GM21576 (cell line): ENCODE measurements around the gene RSBN1L.
"Not testable (repeated sequence)": the region's sequence is repeated elsewhere in the genome, so short reads cannot be mapped to it uniquely, and the experiment has no call there.

Experiments used
- ATAC-seq: cut with Tn5 transposase; IDR thresholded peaks from one replicate; pipeline ENCODE4 v1.9.1; 2021; ENCODE audit warnings: mild to moderate bottlenecking, moderate library complexity; ENCODE audit not compliant: unreplicated experiment

RSBN1L gene

DNA sequence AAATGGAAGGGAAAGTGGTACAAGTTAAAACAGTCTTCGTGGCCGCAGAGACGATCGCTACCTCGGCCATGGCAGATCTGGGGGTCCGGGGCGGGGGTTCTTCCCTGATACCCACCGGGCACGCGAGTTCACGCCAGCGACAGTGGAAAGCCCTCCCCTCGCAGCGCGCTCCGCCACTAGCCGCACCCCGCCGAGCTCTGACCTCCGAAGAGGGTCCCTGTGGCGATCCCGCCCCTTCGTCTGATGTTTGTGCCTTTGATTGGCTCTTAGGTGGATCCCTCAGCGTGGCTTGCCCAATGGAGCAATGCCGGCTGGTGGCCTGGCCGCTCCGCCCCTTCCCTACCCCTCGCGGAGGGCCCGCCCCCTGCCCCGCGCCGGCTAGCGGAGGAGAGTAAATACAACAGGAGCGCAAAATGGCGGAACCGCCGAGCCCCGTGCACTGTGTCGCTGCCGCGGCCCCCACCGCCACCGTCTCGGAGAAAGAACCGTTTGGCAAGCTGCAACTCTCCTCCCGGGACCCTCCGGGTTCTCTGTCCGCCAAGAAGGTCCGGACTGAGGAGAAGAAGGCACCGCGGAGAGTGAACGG is at the start of gene RSBN1L:
RSBN1L (plus strand) TSS at position 403 of the 586 bp plus-strand sequence; CDS start at position 414, 11 bp downstream.
- peak; percentile 94 for ATAC-seq

DNA sequence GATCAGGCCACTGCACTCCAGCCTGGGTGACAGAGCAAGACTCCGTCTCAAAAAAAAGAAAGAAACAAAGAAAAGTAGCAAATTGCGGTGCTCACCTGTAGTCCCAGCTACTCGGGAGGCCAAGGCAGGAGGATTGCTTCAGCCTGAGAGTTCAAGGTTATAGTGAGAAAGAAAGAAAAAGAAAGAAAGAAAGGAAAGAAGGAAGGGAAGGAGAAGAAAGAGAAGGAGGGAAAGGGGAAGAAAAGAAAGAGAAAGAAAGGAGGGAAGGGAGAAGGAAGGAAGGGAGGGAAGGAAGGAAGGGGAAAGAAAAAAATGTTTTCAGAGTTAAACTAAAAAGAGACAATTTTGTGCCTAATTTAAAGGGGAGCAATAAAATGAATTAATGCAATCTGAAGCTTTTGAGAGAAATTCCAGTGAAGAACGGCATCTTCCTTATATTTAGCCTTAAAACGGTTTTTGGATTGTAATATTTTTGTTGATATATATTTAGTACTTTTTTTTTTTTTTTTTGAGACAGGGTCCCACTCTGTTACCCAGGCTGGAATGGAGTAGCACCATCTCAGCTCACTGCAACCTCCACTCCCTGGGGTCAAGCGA is 47.4 kb upstream of the RSBN1L start:
- ATAC-seq, result no peak

- no peak for ATAC-seq
These were observed 46.4 kb upstream of the RSBN1L start for GRCh38 chr7:77649716-77650349.

DNA sequence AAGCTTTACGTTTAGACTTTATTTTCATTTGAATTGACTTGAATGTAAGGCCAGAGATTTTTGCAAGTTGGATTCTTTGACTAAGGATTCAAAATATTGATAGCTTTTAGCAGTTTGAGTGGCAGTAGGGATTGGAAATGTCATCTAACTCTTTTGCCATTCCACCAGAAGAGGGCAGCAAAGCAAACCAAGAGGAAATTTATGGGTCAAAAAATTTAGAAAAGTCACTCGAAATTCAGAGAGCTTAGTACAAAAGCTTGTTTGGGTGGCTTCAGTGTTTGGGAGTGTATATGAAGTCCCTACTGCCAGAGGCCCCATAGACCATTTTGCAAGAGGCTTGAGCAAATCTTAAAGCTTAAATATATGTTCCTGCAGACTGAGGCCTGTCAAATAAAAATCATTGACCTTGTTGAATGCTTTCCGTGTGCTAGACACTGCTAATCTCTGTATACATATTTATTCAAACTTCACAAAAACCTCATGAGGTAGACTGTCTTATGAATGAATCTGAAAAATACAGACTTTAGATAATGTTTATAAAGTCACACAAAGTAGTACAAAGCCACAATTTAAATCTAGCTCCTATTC is 44.6 kb upstream of the RSBN1L start:
- no peak for ATAC-seq

DNA sequence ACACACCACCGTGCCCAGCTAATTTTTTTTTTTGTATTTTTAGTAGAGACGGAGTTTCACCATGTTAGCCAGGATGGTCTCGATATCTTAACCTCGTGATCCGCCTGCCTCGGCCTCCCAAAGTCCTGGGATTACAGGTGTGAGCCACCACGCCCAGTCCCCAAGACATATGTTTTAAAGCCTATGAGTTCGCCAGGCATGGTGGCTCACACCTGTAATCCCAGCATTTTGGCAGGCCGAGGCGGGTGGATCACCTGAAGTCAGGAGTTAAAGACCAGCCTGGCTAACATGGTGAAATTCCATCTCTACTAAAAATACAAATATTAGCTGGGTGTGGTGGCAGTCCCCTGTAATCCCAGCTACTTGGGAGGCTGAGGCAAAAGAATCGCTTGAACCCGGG is 43.4 kb upstream of the RSBN1L start:
- not testable (repeated sequence) for ATAC-seq

GRCh38 chr7:77653572-77653971 is 42.7 kb upstream of the RSBN1L start:
- ATAC-seq, result no peak

GRCh38 chr7:77655356-77655755 is 40.9 kb upstream of the RSBN1L start:
- ATAC-seq, result no peak

DNA sequence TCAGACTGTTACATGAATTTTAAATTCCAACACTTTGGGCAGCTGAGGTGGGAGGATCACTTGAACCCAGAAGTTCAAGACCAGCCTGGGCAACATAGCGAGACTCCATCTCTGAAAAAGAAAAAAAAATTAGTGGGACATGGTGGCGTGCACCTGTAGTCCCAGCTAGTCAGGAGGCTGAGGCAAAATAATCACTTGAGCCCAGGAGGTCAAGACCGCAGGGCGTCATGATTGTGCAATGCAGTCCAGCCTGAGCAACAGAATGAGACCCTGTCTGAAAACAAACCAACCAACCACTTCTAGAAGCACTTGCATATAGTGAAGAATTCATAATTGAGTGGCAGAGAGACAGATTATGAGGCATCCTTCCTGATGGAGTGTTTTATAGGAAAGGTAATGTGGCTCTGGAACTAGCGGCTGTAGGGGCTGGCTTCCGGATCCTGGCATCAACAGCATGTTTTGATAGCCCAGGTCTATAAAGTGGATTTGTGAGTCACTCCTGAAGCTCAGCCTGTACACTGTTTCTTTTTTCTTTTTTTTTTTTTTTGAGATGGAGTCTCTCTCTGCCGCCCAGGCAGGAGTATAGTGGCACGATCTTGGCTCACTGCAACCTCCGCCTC is 40.3 kb upstream of the RSBN1L start:
- ATAC-seq, result no peak

DNA sequence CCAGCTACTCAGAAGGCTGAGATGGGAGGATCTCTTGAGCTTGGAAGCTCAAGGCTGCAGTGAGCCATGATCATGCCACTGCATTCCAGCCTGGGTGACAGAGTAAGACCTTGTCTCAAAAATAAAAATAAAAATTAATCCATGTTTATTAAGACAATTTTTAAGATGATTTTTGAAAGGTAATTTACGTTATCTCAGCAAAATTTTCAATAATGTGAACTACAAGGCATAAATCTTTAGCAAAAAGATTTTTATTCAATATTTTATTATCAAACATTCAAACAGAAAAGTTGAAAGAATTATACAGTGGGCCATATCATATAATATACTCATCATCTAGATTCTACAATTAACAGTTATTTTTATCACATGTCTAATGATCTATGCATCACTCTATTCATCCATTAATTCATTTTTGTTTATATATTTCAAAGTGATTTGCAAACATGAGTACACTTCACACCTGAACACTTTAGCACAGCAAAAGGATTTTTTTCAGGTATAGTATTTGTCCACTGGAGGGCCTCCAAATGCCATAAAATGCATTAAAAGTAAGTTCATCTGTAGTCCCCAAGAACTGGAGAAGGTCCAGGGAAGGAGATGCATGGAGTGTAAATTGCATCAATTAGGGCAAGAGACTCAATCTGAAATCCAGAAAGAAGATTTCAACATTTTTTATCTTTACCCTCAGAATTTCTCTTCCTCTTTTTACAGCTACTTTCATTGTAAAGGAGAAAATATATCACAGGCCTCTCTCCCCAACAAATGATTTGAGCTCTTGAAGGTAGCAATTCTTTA is 38.6 kb upstream of the RSBN1L start:
- no peak for ATAC-seq

- ATAC-seq, result no peak
These were observed 37.3 kb upstream of the RSBN1L start for GRCh38 chr7:77658928-77659327.

- no peak for ATAC-seq
These were observed 34.4 kb upstream of the RSBN1L start for GRCh38 chr7:77661816-77662215.

DNA sequence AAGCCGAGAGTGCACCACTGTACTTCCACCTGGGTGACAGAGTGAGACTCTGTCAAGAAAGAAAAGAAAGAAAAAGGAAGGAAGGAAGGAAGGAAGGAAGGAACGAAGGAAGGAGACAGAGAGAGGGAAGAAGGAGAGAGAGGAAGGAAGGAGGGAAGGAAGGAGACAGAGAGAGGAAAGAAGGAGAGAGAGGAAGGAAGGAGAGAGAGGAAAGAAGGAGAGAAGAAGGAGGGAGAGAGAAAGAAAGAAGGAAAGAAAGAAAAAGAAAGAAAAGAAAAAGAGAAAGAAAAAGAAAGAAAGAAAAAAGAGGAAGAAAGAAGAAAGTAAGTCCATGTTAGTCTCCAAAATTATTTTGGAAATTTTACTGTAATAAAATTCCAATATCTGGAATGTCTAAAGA is 33.4 kb upstream of the RSBN1L start:
- ATAC-seq, result no peak

DNA sequence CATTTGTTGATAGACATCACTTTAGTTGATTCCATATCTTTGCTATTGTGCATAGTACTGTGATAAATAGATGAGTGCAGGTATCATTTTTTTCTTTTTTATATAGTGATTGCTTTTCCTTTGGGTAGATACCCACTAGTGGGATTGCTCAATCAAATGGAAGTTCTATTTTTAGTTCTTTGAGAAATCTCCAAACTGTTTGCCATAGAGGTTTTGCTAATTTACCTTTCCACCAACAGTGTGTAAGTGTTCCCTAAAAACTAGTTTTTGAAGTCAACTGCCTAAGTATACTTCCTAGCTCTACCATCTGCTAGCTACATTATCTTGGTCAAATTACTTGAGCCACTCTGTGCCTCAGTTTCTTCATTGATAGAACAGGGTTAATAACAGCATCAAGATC is 31.5 kb upstream of the RSBN1L start:
- no peak for ATAC-seq

GRCh38 chr7:77665161-77665560 is 31.1 kb upstream of the RSBN1L start:
- no peak for ATAC-seq

- ATAC-seq, result no peak
These were observed 28.7 kb upstream of the RSBN1L start for GRCh38 chr7:77667459-77668086.

- no peak for ATAC-seq
These were observed 21.4 kb upstream of the RSBN1L start for GRCh38 chr7:77674878-77675277.

DNA sequence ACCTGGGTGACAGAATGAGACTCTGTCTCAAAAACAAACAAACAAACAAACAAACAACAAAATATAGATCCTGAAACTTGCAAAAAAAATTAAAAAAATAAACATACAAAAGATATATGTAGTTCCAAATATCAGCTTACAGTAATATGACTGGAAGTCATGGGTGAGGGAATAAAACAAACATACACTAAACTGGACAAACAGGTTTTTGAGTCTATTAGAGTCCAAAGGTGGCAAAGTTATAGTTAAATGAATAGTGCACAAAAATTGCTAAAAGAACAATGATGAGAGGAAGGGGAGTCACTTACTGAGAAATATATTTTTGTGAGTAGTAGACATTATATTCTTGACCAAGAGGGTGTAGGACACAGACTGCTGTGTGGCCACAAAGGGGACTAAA is 16.7 kb upstream of the RSBN1L start:
- no peak for ATAC-seq

- ATAC-seq, result no peak
These were observed 16.0 kb upstream of the RSBN1L start for GRCh38 chr7:77680266-77680665.

DNA sequence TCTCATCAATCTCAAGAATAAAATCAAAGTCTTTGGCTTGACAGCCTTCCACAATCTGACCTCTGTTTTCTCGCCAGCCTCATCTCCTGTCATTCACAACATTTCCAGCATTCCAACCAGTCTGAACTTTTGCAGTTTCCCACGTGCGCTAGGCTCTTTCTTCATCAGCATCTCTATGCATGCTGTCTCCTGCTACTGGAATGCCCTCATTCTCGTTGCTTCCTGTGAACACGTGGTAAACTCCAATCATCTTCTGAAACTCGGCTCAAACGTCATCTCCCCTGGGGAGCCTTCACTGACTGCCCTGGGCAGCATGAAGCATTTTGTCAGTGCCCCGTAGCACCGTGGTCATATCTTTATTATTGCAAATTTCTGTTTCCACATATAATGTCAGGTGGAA is 12.2 kb upstream of the RSBN1L start:
- no peak for ATAC-seq

GRCh38 chr7:77685233-77685632 is 11.0 kb upstream of the RSBN1L start:
- no peak for ATAC-seq
